Mesenchymal stem cell (in vitro differentiated cells and primary cell): ENCODE data around the gene SH3GL3.

Experiments used
- DNase-seq: peaks from one replicate; pipeline ENCODE4 v3.0.0-alpha.2; 2013
- H2AFZ ChIP-seq: one replicate; pipeline ENCODE4 v1.6.1; 2013; ENCODE audit warnings: low read depth, mild to moderate bottlenecking, control low read depth, inconsistent platforms, low read length, moderate library complexity
- H2AK5ac ChIP-seq: 2 replicates; pipeline ENCODE4 v1.6.1; 2013; ENCODE audit warnings: low read length, moderate library complexity, mild to moderate bottlenecking, inconsistent platforms; ENCODE audit not compliant: severe bottlenecking
- H2BK120ac ChIP-seq: one replicate; pipeline ENCODE4 v1.6.1; 2013; ENCODE audit warnings: low read depth, mild to moderate bottlenecking, inconsistent platforms, low read length, moderate library complexity
- H2BK12ac ChIP-seq, 2 experiments: one replicate each; pipeline ENCODE4 v1.6.1; 2013; ENCODE audit warnings: inconsistent platforms in 2 of 2, low read length in 2 of 2, mild to moderate bottlenecking in 2 of 2, moderate library complexity in 2 of 2, control low read depth in 1 of 2
- H2BK15ac ChIP-seq: one replicate; pipeline ENCODE4 v1.6.1; 2013; ENCODE audit warnings: mild to moderate bottlenecking, low read depth, inconsistent platforms; ENCODE audit not compliant: poor library complexity, severe bottlenecking
- H2BK5ac ChIP-seq: 2 replicates; pipeline ENCODE4 v1.6.1; 2013; ENCODE audit warnings: low read depth, mild to moderate bottlenecking, low read length, control low read depth, inconsistent platforms; ENCODE audit not compliant: poor library complexity, severe bottlenecking
- H3K14ac ChIP-seq, 2 experiments: one replicate each; pipeline ENCODE4 v1.6.1; 2013; ENCODE audit warnings: inconsistent platforms in 2 of 2, low read length in 2 of 2, control low read depth in 1 of 2, mild to moderate bottlenecking in 1 of 2, moderate library complexity in 1 of 2
- H3K18ac ChIP-seq, 2 experiments: one replicate each; pipeline ENCODE4 v1.6.1; 2013; ENCODE audit warnings: inconsistent platforms in 2 of 2, low read length in 2 of 2, control low read depth in 1 of 2, low read depth in 1 of 2, mild to moderate bottlenecking in 1 of 2
- H3K23ac ChIP-seq, 2 experiments: one replicate each; pipeline ENCODE4 v1.6.1; 2013; ENCODE audit warnings: inconsistent platforms in 2 of 2, low read length in 2 of 2, mild to moderate bottlenecking in 2 of 2, moderate library complexity in 2 of 2, control low read depth in 1 of 2
- H3K27ac ChIP-seq: 2 replicates; pipeline ENCODE4 v1.5.1; 2013; ENCODE audit warnings: mild to moderate bottlenecking, moderate library complexity, low read length, control low read depth, inconsistent platforms; ENCODE audit not compliant: poor library complexity, severe bottlenecking
- H3K27me3 ChIP-seq, 2 experiments: 2 replicates each; pipeline versions ENCODE4 v1.6.1 to v1.7.0; 2013; ENCODE audit warnings: low read length in 2 of 2, mild to moderate bottlenecking in 2 of 2, moderate library complexity in 2 of 2, control low read depth in 1 of 2, inconsistent platforms in 1 of 2; ENCODE audit not compliant: control insufficient read depth in 1 of 2, insufficient read depth in 1 of 2
- H3K36me3 ChIP-seq, 2 experiments: 2 replicates each; pipeline versions ENCODE4 v1.6.1 to v1.7.0; 2013; ENCODE audit warnings: low read length in 2 of 2, control low read depth in 1 of 2, inconsistent platforms in 1 of 2, low read depth in 1 of 2, mild to moderate bottlenecking in 1 of 2; ENCODE audit not compliant: insufficient read depth in 2 of 2, control insufficient read depth in 1 of 2
- H3K4ac ChIP-seq, 2 experiments: one replicate each; pipeline ENCODE4 v1.6.1; 2013; ENCODE audit warnings: inconsistent platforms in 2 of 2, low read length in 2 of 2, mild to moderate bottlenecking in 2 of 2, moderate library complexity in 2 of 2, control low read depth in 1 of 2, low read depth in 1 of 2
- H3K4me1 ChIP-seq: 2 replicates; pipeline ENCODE4 v1.6.1; 2013; ENCODE audit warnings: low read depth, low read length, control low read depth; ENCODE audit not compliant: control insufficient read depth, insufficient read depth
- H3K4me2 ChIP-seq: 2 replicates; pipeline ENCODE4 v1.6.1; 2013; ENCODE audit warnings: low read length, mild to moderate bottlenecking, inconsistent platforms; ENCODE audit not compliant: poor library complexity, severe bottlenecking
- H3K4me3 ChIP-seq, 2 experiments: 2 replicates each; pipeline versions ENCODE4 v1.5.1 to v1.7.0; 2013; ENCODE audit warnings: low read length in 2 of 2, mild to moderate bottlenecking in 2 of 2, control low read depth in 1 of 2, low read depth in 1 of 2; ENCODE audit not compliant: insufficient read depth in 1 of 2
- H3K79me1 ChIP-seq: replicated peaks from 2 replicates; pipeline ENCODE4 v1.6.1; 2013; ENCODE audit warnings: mild to moderate bottlenecking, control low read depth, low read length, inconsistent platforms; ENCODE audit not compliant: poor library complexity, severe bottlenecking
- H3K9ac ChIP-seq: 2 replicates; pipeline ENCODE4 v1.7.0; 2013; ENCODE audit warnings: mild to moderate bottlenecking, low read length, moderate library complexity
- H3K9me3 ChIP-seq: 2 replicates; pipeline ENCODE4 v1.7.0; 2013; ENCODE audit warnings: mild to moderate bottlenecking, low read length; ENCODE audit not compliant: control insufficient read depth
- H4K8ac ChIP-seq: one replicate; pipeline ENCODE4 v1.6.1; 2013; ENCODE audit warnings: inconsistent platforms, mild to moderate bottlenecking, low read length, moderate library complexity
- H4K91ac ChIP-seq: one replicate; pipeline ENCODE4 v1.6.1; 2013; ENCODE audit warnings: mild to moderate bottlenecking, low read length, inconsistent platforms
- whole genome bisulfite sequencing: methylation state at CpG from one replicate; pipeline ENCODE4 v1.1.7; 2013; ENCODE audit warnings: mixed read lengths; 5-methylcytosine and 5-hydroxymethylcytosine counted together

The SH3GL3 gene

GRCh38 chr15:83569341-83569740 is 122.2 kb downstream of the SH3GL3 start:
- H2AFZ ChIP-seq: no peak overlapping the region
- H3K36me3 ChIP-seq: no peaks in the 10 kb centered on the region
- H4K91ac ChIP-seq: no peak overlapping the region
- no peak overlapping the region for H2BK15ac ChIP-seq
- H4K8ac ChIP-seq: no peak overlapping the region
- DNase-seq: no peak
- H3K4me3 ChIP-seq: no peak overlapping the region
- no peak overlapping the region for H3K4me2 ChIP-seq
- H3K27me3 ChIP-seq: peaks cover 7 to 14% of the 10 kb centered on the region in 2 experiments
- H3K79me1 ChIP-seq: no peaks in the 10 kb centered on the region
- no peak overlapping the region for H3K9ac ChIP-seq
- no peak overlapping the region for H2BK120ac ChIP-seq
- no peak overlapping the region for H3K4ac ChIP-seq
- no peak overlapping the region for H3K14ac ChIP-seq
- H3K27ac ChIP-seq: no peak overlapping the region
- H2BK5ac ChIP-seq: no peak overlapping the region
- H3K9me3 ChIP-seq: no peaks in the 10 kb centered on the region
- H2BK12ac ChIP-seq: no peak overlapping the region
- no peak overlapping the region for H3K23ac ChIP-seq
- H3K18ac ChIP-seq: no peak overlapping the region
- peaks cover 1% of the 10 kb centered on the region for H3K4me1 ChIP-seq
- H2AK5ac ChIP-seq: no peak overlapping the region

GRCh38 chr15:83570756-83571155 is 123.6 kb downstream of the SH3GL3 start:
- Histone ChIP-seq H3K27ac (no peak overlapping the region), H3K79me1 (no peaks in the 10 kb centered on the region), H3K4ac (no peak overlapping the region), H3K4me3 (no peak overlapping the region), H3K27me3 (peaks cover 11 to 19% of the 10 kb centered on the region in 2 experiments), H2AFZ (no peak overlapping the region), H3K4me2 (no peak overlapping the region), H3K14ac (no peak overlapping the region), H4K8ac (no peak overlapping the region), H3K9me3 (no peaks in the 10 kb centered on the region), H2BK15ac (no peak overlapping the region), H3K36me3 (no peaks in the 10 kb centered on the region), H3K23ac (no peak overlapping the region), H3K9ac (no peak overlapping the region), H2AK5ac (no peak overlapping the region), H2BK120ac (no peak overlapping the region), H4K91ac (no peak overlapping the region), H2BK12ac (no peak overlapping the region), H2BK5ac (no peak overlapping the region), H3K4me1 (peaks cover 1% of the 10 kb centered on the region), H3K18ac (no peak overlapping the region)
- DNase-seq: no peak
- 92% methylated on average over 5 of the region's 6 CpGs for WGBS

GRCh38 chr15:83571820-83572707 is 124.9 kb downstream of the SH3GL3 start:
- Histone ChIP-seq H3K4me3 (no peak overlapping the region), H2BK5ac (no peak overlapping the region), H4K8ac (no peak overlapping the region), H3K4me1 (peaks cover 1% of the 10 kb centered on the region), H2BK12ac (no peak overlapping the region), H3K79me1 (no peaks in the 10 kb centered on the region), H3K4me2 (no peak overlapping the region), H3K14ac (no peak overlapping the region), H3K4ac (no peak overlapping the region), H3K27ac (no peak overlapping the region), H2AFZ (no peak overlapping the region), H3K36me3 (no peaks in the 10 kb centered on the region), H2AK5ac (no peak overlapping the region), H3K23ac (no peak overlapping the region), H3K9ac (no peak overlapping the region), H3K27me3 (peaks cover 11 to 19% of the 10 kb centered on the region in 2 experiments), H2BK15ac (no peak overlapping the region), H4K91ac (no peak overlapping the region), H3K9me3 (no peaks in the 10 kb centered on the region), H3K18ac (no peak overlapping the region), H2BK120ac (no peak overlapping the region)
- WGBS: 60% methylated on average over 6 of the region's 10 CpGs
- DNase-seq: peak; percentile 27

GRCh38 chr15:83574345-83574744 is 127.2 kb downstream of the SH3GL3 start:
- H3K4me1 ChIP-seq: no peaks in the 10 kb centered on the region
- H3K9me3 ChIP-seq: no peaks in the 10 kb centered on the region
- H2BK12ac ChIP-seq: no peak overlapping the region
- no peak overlapping the region for H3K4me2 ChIP-seq
- H2BK5ac ChIP-seq: no peak overlapping the region
- H4K8ac ChIP-seq: no peak overlapping the region
- no peak overlapping the region for H3K27ac ChIP-seq
- H2AK5ac ChIP-seq: no peak overlapping the region
- WGBS: 36% methylated on average over 3 of the region's 3 CpGs
- H3K36me3 ChIP-seq: no peaks in the 10 kb centered on the region
- no peak overlapping the region for H2AFZ ChIP-seq
- H4K91ac ChIP-seq: no peak overlapping the region
- no peaks in the 10 kb centered on the region for H3K79me1 ChIP-seq
- H3K4me3 ChIP-seq: no peak overlapping the region
- no peak overlapping the region for H3K4ac ChIP-seq
- H3K23ac ChIP-seq: no peak overlapping the region
- H3K9ac ChIP-seq: no peak overlapping the region
- H3K18ac ChIP-seq: no peak overlapping the region
- H3K27me3 ChIP-seq: peaks cover 11 to 19% of the 10 kb centered on the region in 2 experiments
- no peak overlapping the region for H2BK120ac ChIP-seq
- H2BK15ac ChIP-seq: no peak overlapping the region
- DNase-seq: no peak
- no peak overlapping the region for H3K14ac ChIP-seq
